ENCODE measurements around the gene PDIA5.

- TF ChIP-seq CTCF (IDR thresholded peaks at IDR 0.05): no peak
- no peak for TF ChIP-seq EP300 (IDR thresholded peaks at IDR 0.05)
Measured at GRCh38 chr3:123094516-123095313, 27.9 kb downstream of the PDIA5 start.

All from upper lobe of left lung (tissue), 4 donors.